ENCODE measurements around the gene EHD3. TPM values are rescaled to one million over a fixed set of nuclear protein-coding genes. Genes with fewer than 3 reads are reported as not detected.

Gene EHD3
- total and polyA plus RNA-seq, 3 donors from 2014 or later = 3.5 to 5.1 (median 4.5) TPM

DNA sequence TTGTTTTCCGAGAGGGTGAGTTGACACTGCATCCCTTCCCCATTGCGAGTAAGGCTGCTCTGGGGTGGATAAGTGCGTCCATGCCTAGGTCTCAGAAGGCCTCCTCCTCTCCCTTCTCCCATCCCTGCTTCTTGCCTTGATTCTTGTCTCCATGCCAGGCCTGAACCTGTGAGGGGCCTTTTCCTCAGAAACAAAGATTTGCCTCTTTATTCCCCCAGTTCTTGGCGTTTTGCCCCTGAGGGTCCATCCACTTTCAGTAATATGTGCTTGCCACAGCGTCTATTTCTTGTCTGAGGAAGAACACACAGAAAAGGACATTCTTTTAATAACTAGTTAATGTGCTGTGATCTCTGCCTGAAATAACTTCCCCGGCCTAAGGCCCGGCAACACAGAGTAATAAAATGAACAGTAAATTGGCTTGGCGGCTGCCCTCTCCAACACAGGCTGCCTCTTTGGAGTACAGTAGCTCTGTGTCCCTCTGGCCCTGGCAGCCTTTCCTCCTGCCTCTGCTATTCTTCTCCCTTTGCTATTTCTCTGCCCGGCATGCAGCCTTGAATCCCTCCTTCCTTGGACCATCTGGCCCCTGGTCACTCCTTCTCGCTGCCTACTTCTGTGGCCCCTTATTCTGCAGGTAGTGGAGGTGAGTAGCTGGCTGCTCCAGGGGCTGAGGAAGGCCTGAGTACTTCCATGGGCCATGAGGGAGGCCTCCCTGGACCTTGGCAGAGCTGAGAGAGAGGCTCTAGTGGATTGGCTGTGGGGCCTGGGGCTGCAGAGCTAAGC is 4.4 kb downstream of the EHD3 start:
- WGBS, 2 donors = 76 to 82% methylated on average over 10 of the region's 10 CpGs
- TF ChIP-seq, protein P1, sequence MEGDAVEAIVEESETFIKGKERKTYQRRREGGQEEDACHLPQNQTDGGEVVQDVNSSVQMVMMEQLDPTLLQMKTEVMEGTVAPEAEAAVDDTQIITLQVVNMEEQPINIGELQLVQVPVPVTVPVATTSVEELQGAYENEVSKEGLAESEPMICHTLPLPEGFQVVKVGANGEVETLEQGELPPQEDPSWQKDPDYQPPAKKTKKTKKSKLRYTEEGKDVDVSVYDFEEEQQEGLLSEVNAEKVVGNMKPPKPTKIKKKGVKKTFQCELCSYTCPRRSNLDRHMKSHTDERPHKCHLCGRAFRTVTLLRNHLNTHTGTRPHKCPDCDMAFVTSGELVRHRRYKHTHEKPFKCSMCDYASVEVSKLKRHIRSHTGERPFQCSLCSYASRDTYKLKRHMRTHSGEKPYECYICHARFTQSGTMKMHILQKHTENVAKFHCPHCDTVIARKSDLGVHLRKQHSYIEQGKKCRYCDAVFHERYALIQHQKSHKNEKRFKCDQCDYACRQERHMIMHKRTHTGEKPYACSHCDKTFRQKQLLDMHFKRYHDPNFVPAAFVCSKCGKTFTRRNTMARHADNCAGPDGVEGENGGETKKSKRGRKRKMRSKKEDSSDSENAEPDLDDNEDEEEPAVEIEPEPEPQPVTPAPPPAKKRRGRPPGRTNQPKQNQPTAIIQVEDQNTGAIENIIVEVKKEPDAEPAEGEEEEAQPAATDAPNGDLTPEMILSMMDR (IDR thresholded peaks at IDR 0.05) = no peak
- no peak for TF ChIP-seq POLR2A (IDR thresholded peaks at IDR 0.05)
- intact Hi-C loops (cut with DNase I; ENCODE audit: low total_unique reads) = no loop called here
- no peak overlapping the region for H3K27ac ChIP-seq
- no peak overlapping the region for H3K4me3 ChIP-seq
- DNase-seq = no peak
- no peaks in the 10 kb centered on the region for H3K9me3 ChIP-seq
- H3K4me1 ChIP-seq = peaks cover 3% of the 10 kb centered on the region
- H3K27me3 ChIP-seq = no peaks in the 10 kb centered on the region
- H3K36me3 ChIP-seq (ENCODE audit: low read depth, missing control alignments) = no peaks in the 10 kb centered on the region

DNA sequence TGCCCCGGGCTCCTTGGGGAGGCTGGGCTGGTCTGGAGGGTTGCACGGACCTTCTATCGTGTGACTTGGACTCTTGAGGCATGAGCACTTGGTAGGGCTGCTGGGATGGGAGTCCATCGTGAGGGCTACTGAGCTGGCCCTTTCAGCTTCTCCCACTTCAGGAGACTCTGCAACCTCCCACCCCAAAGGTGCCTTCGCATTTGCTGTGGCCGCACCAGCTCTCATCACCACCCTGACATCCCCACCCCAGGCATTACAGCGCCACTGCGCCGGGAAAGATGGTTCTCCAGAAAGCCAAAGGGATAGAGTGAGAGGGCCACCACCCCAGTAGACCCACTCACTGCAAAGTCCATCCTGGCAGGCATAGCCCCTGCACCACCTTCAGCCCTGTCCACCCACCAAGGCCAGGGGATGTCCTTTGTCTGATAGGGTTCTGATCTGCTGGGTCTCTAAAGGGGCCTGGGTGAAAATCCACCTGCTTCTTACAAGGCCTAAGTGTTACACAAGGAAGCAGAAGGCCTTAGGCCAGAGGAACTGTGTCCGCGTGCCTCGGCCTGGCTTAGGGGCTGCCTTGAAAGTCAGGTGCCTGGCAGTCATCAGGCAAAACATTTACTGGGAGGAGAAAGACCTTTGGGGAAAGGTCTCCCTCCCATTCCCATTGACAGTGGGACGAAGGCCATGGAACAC is 5.1 kb downstream of the EHD3 start:
- peaks cover 3% of the 10 kb centered on the region for H3K4me1 ChIP-seq
- DNase-seq = no peak
- no peaks in the 10 kb centered on the region for H3K9me3 ChIP-seq
- H3K27me3 ChIP-seq = no peaks in the 10 kb centered on the region
- no peak for TF ChIP-seq POLR2A (IDR thresholded peaks at IDR 0.05)
- TF ChIP-seq, protein P1 (IDR thresholded peaks at IDR 0.05) = no peak
- H3K27ac ChIP-seq = no peak overlapping the region
- H3K4me3 ChIP-seq = no peak overlapping the region
- WGBS, 2 donors = 91% methylated on average over 8 to 13 of the region's 13 CpGs
- intact Hi-C loops (cut with DNase I; ENCODE audit: low total_unique reads) = no loop called here
- no peaks in the 10 kb centered on the region for H3K36me3 ChIP-seq (ENCODE audit: low read depth, missing control alignments)

DNA sequence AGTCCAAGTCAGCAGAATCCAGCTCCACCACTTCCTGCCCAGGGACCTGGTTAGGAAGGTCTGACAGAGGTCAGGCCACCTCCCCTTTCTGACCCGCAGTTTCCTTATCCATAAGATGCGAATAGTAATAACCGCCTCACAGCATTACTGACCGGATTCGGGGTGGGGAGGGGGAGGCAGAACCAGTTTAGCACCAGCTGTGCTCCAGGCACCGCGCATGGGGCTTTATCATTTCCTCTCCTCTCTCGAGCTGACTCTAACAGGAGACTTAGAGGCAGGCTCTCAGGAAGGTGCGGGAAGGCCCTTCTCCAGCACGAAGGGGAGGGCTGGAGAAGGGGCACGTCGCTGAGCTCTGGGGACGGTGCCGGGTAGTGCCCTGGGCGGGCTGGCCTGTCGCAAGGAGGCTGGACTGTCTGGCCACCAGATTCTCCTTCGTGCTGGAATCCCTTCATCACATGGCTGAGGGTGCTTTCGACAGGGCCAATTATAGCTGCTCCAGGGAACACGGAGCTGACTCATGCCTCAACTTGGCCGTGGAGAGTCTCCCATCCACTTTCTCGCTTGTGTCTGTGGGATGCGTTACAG is 5.7 kb downstream of the EHD3 start:
- Histone ChIP-seq H3K27ac (no peak overlapping the region), H3K9me3 (no peaks in the 10 kb centered on the region), H3K4me1 (peaks cover 2% of the 10 kb centered on the region), H3K27me3 (no peaks in the 10 kb centered on the region), H3K36me3 (ENCODE audit: low read depth, missing control alignments) (no peaks in the 10 kb centered on the region), H3K4me3 (no peak overlapping the region)
- 76 to 86% methylated on average over 22 of the region's 22 CpGs for WGBS, 2 donors
- intact Hi-C loops (cut with DNase I; ENCODE audit: low total_unique reads) = no loop called here
- no peak for TF ChIP-seq POLR2A (IDR thresholded peaks at IDR 0.05)
- TF ChIP-seq, protein P1 (IDR thresholded peaks at IDR 0.05) = no peak
- no peak for DNase-seq

DNA sequence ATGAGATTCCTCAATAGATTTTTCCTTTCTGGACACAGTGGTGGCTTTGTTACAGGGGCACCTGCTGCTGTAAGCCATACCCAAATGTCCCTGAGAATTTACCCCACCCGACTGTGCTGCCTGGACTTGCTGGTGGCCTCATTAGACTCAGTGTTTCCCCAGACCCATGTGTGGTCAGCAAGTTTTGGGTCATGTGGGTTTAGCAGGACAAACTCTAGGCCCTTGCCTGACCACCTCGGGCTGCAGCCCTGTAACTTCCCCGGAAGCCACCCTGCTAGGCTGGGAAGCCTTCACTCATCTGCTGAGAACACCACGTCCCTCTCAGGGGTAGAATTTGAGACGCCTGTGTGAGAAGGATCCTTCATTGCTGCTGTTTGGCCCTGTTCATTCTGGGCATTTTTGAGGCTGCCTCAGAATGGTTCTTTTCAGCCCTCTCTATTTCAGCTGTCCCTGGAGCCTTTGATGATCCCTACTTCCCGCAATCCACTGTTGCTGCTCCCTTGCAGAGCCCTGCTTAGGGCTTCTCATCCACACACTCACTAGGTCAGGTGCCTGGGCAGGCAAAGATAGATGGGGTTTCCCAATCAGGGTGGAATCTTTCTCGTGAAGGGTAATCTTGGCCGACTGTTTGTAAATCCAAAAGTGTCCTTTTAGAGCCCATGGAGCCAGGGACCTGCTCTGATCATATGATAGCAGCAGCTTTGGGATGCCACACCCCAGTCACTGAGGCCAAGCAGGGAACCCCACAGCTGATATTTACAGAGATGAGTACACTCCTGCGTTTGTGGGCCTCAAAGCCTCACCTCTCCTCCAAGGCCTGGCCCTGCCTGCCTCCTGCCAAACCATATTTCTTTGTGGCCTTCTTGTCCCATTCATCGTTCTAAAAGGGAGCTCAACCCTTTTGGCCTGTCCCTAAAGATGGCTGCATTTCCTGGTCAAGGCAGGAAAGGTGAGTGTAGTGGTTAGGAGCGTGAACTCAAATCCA is 6.7 kb downstream of the EHD3 start:
- WGBS, 2 donors = 78 to 80% methylated on average over 7 to 11 of the region's 11 CpGs
- Histone ChIP-seq H3K4me1 (no peaks in the 10 kb centered on the region), H3K27me3 (no peaks in the 10 kb centered on the region), H3K36me3 (ENCODE audit: low read depth, missing control alignments) (no peaks in the 10 kb centered on the region), H3K27ac (no peak overlapping the region), H3K9me3 (no peaks in the 10 kb centered on the region), H3K4me3 (no peak overlapping the region)
- no peak for DNase-seq
- intact Hi-C loops (cut with DNase I; ENCODE audit: low total_unique reads) = no loop called here
- no peak for TF ChIP-seq POLR2A (IDR thresholded peaks at IDR 0.05)
- TF ChIP-seq, protein P1 (IDR thresholded peaks at IDR 0.05) = no peak

Measured in testis (tissue), 3 donors.